CD4-positive, alpha-beta T cell (primary cell): Measurements from ENCODE around the gene NOB1. TPM values are rescaled to one million over a fixed set of nuclear protein-coding genes. Genes with fewer than 3 reads are reported as not detected.
A peak's percentile ranks its signal among the peaks of the same experiment; 100 is the strongest.

ENCODE experiments used
- ATAC-seq: fragments of 200-7000 bp; cut with Tn5 transposase; one replicate; pipeline ENCODE4 v1.10.0; 2022; ENCODE audit warnings: mild to moderate bottlenecking; ENCODE audit not compliant: poor library complexity
- CTCF ChIA-PET: fragments of 350-600 bp; sonication (Branson Sonifier 250); formaldehyde crosslinking; loops from one replicate; lab custom pipeline; 2021; ENCODE audit warnings: antibody characterized with exemption, inconsistent platforms; lab: Charles Lee
- POLR2A ChIA-PET: fragments of 350-600 bp; sonication (Branson Sonifier 250); formaldehyde crosslinking; loops from one replicate; lab custom pipeline; 2021; ENCODE audit warnings: antibody characterized with exemption, inconsistent platforms; lab: Charles Lee
- DNase-seq, 14 experiments: peaks; one replicate each; pipeline ENCODE4 v3.0.0-alpha.2; 2013 to 2020; ENCODE audit warnings: mixed read lengths in 2 of 14
- H3K27ac ChIP-seq, 2 donors: one replicate each; pipeline versions ENCODE4 v1.5.1 to v1.7.0; 2013; ENCODE audit warnings: low read length in 2 of 2, low read depth in 1 of 2, mild to moderate bottlenecking in 1 of 2
- H3K27me3 ChIP-seq, 2 experiments: 1 replicate in 1 of 2; 2 replicates in 1 of 2; pipeline versions ENCODE4 v1.6.1 to v1.7.0; 2013; ENCODE audit warnings: low read length in 2 of 2, control low read depth in 1 of 2, mild to moderate bottlenecking in 1 of 2, moderate library complexity in 1 of 2; ENCODE audit not compliant: insufficient read depth in 2 of 2, control insufficient read depth in 1 of 2
- H3K36me3 ChIP-seq: one replicate; pipeline ENCODE4 v1.6.1; 2013; ENCODE audit warnings: low read length, control low read depth; ENCODE audit not compliant: insufficient read depth
- H3K4me1 ChIP-seq: one replicate; pipeline ENCODE4 v1.6.1; 2013; ENCODE audit warnings: low read length, control low read depth; ENCODE audit not compliant: insufficient read depth
- H3K4me3 ChIP-seq: one replicate; pipeline ENCODE4 v1.5.1; 2013; ENCODE audit warnings: mild to moderate bottlenecking, low read length, moderate library complexity
- H3K9me3 ChIP-seq, 2 experiments: 1 replicate in 1 of 2; 2 replicates in 1 of 2; pipeline versions ENCODE4 v1.6.1 to v1.7.0; 2013; ENCODE audit warnings: low read length in 2 of 2, mild to moderate bottlenecking in 2 of 2, control low read depth in 1 of 2, moderate library complexity in 1 of 2; ENCODE audit not compliant: control insufficient read depth in 1 of 2, insufficient read depth in 1 of 2
- H3K27ac Mint-ChIP-seq: one replicate; pipeline ENCODE4 v1.8.0; 2020; ENCODE audit warnings: mixed read lengths
- H3K27me3 Mint-ChIP-seq: one replicate; pipeline ENCODE4 v1.8.0; 2021; ENCODE audit warnings: mixed read lengths
- H3K36me3 Mint-ChIP-seq: one replicate; pipeline ENCODE4 v1.8.0; 2021; ENCODE audit warnings: low read depth, mixed read lengths
- H3K4me1 Mint-ChIP-seq: one replicate; pipeline ENCODE4 v1.8.0; 2021; ENCODE audit warnings: low read depth, mixed read lengths
- H3K4me3 Mint-ChIP-seq: one replicate; pipeline ENCODE4 v1.8.0; 2020; ENCODE audit warnings: mild to moderate bottlenecking, mixed read lengths
- H3K9me3 Mint-ChIP-seq: one replicate; pipeline ENCODE4 v1.8.0; 2020; ENCODE audit warnings: mixed read lengths
- CTCF ChIP-seq: fragments of 200-600 bp; IDR thresholded peaks from one replicate; pipeline ENCODE4 v1.8.0; 2022; ENCODE audit warnings: antibody characterized with exemption, mild to moderate bottlenecking
- intact Hi-C, 2 experiments: fragments of 100-400 bp; cut with DNase I in 1 of 2; cut with micrococcal nuclease in 1 of 2; formaldehyde crosslinking; loops; one replicate each; pipeline versions ENCODE4 v1.15.1 to v1.9.0; 2023 to 2025; cut with DNase I, micrococcal nuclease
- total RNA-seq, 174 experiments: library from RNA in 2 of 174; stranded (reverse) in 2 of 174; gene quantifications; one replicate each; pipeline ENCODE4 v1.2.3 and lab custom pipeline; 2021 to 2026

Gene NOB1
- total RNA-seq, 2 experiments from 2014 or later: 31.0 to 33.9 TPM

GRCh38 chr16:69703638-69704037 lies 51.1 kb downstream of the NOB1 start:
- no peak overlapping the region for H3K4me3 ChIP-seq
- ChIA-PET CTCF (no interaction called here), POLR2A (interaction anchor here (1.3 kb wide), 1 partner anchor 51 kb away, joined by 4 read pairs; the partner anchor contains the start of gene NOB1)
- DNase-seq (no peak), ATAC-seq (no peak)
- no peaks in the 10 kb centered on the region for H3K27me3 ChIP-seq
- H3K27ac ChIP-seq: no peak overlapping the region
- H3K27ac Mint-ChIP-seq: no peak overlapping the region
- H3K36me3 ChIP-seq: peaks cover 9% of the 10 kb centered on the region
- no peaks in the 10 kb centered on the region for H3K27me3 Mint-ChIP-seq
- no peaks in the 10 kb centered on the region for H3K4me1 Mint-ChIP-seq
- intact Hi-C loops: no loop called here
- TF ChIP-seq CTCF: no peak
- H3K4me3 Mint-ChIP-seq: no peak overlapping the region
- H3K4me1 ChIP-seq: no peaks in the 10 kb centered on the region
- no peaks in the 10 kb centered on the region for H3K9me3 Mint-ChIP-seq
- peaks cover 24% of the 10 kb centered on the region for H3K36me3 Mint-ChIP-seq
- no peaks in the 10 kb centered on the region for H3K9me3 ChIP-seq

GRCh38 chr16:69701866-69702265 lies 52.9 kb downstream of the NOB1 start:
- no peaks in the 10 kb centered on the region for H3K9me3 ChIP-seq
- ATAC-seq: no peak
- peak overlapping the region; percentile 10 for H3K27ac Mint-ChIP-seq
- no peak for DNase-seq
- intact Hi-C loops: no loop called here
- ChIA-PET CTCF (no interaction called here), POLR2A (interaction anchor here (1.5 kb wide), 1 partner anchor 25 kb away, joined by 4 read pairs; the partner anchor contains the start of gene NQO1)
- peaks cover 30% of the 10 kb centered on the region for H3K36me3 Mint-ChIP-seq
- no peaks in the 10 kb centered on the region for H3K4me1 Mint-ChIP-seq
- H3K4me3 ChIP-seq: no peak overlapping the region
- H3K27ac ChIP-seq: no peak overlapping the region
- no peaks in the 10 kb centered on the region for H3K27me3 ChIP-seq
- H3K9me3 Mint-ChIP-seq: no peaks in the 10 kb centered on the region
- H3K27me3 Mint-ChIP-seq: no peaks in the 10 kb centered on the region
- no peaks in the 10 kb centered on the region for H3K4me1 ChIP-seq
- no peak for TF ChIP-seq CTCF
- peaks cover 17% of the 10 kb centered on the region for H3K36me3 ChIP-seq
- no peak overlapping the region for H3K4me3 Mint-ChIP-seq

GRCh38 chr16:69701452-69701851 lies 53.3 kb downstream of the NOB1 start:
- DNase-seq (no peak), ATAC-seq (no peak)
- ChIA-PET CTCF (no interaction called here), POLR2A (no interaction called here)
- no peaks in the 10 kb centered on the region for H3K4me1 Mint-ChIP-seq
- Histone ChIP-seq H3K27ac (no peak overlapping the region), H3K9me3 (no peaks in the 10 kb centered on the region), H3K36me3 (peaks cover 20% of the 10 kb centered on the region), H3K27me3 (no peaks in the 10 kb centered on the region), H3K4me1 (no peaks in the 10 kb centered on the region), H3K4me3 (no peak overlapping the region)
- H3K4me3 Mint-ChIP-seq: no peak overlapping the region
- H3K9me3 Mint-ChIP-seq: no peaks in the 10 kb centered on the region
- intact Hi-C loops: no loop called here
- H3K27ac Mint-ChIP-seq: peak overlapping the region; percentile 10
- TF ChIP-seq CTCF: no peak
- H3K27me3 Mint-ChIP-seq: no peaks in the 10 kb centered on the region
- peaks cover 30% of the 10 kb centered on the region for H3K36me3 Mint-ChIP-seq
